ENCODE results near the gene LDHAL6B. TPM values are rescaled to one million over a fixed set of nuclear protein-coding genes. Genes with fewer than 3 reads are reported as not detected.

Gene LDHAL6B
- polyA plus RNA-seq, 3 donors: not detected

- Histone ChIP-seq H3K9me3 (replicated peaks in 1 of 2; ENCODE audit: control insufficient read depth in 1 of 2, insufficient read depth in 1 of 2, low read length in 2 of 2) (peaks cover 4 to 5% of the 10 kb centered on the region in 2 donors), H3K9ac (ENCODE audit: insufficient read depth, low read length, poor library complexity, severe bottlenecking) (peak overlapping the region; percentile 59), H2AFZ (ENCODE audit: insufficient read depth, low read depth, low read length, poor library complexity, severe bottlenecking) (peak overlapping the region; percentile 1), H3K27me3 (ENCODE audit: control insufficient read depth in 2 of 2, insufficient read depth in 2 of 2, low read length in 2 of 2) (no peaks in the 10 kb centered on the region), H3K4me1 (ENCODE audit: control insufficient read depth in 1 of 2, insufficient read depth in 2 of 2, low read length in 2 of 2) (peaks cover 66 to 70% of the 10 kb centered on the region in 2 donors), H3K79me2 (ENCODE audit: insufficient read depth, low read length) (no peaks in the 10 kb centered on the region), H3K36me3 (replicated peaks in 1 of 2; ENCODE audit: control insufficient read depth in 1 of 2, insufficient read depth in 2 of 2, low read length in 2 of 2) (peaks cover 0 to 9% of the 10 kb centered on the region in 2 donors), H4K20me1 (ENCODE audit: insufficient read depth, low read length) (no peaks in the 10 kb centered on the region), H3K4me2 (replicated peaks; ENCODE audit: extremely low read depth, low read length, poor library complexity, severe bottlenecking) (peak overlapping the region; percentile 65), H3K27ac (ENCODE audit: low read depth in 1 of 2, low read length in 2 of 2) (peak overlapping the region; percentile 91 to 94), H3K4me3 (replicated peaks in 1 of 3; ENCODE audit: low read depth in 2 of 3, low read length in 3 of 3) (peak overlapping the region in 2 of 3 experiments; percentile 6 to 45)
- 0% methylated on average over 2 of the region's 4 CpGs for WGBS (ENCODE audit: insufficient coverage)
- Mint-ChIP-seq H3K36me3 (peaks cover 31 to 32% of the 10 kb centered on the region in 2 donors), H3K4me1 (peaks cover 60% of the 10 kb centered on the region), H3K4me3 (peak overlapping the region; percentile 45 to 81), H3K9me3 (peaks cover 0 to 9% (median 5%) of the 10 kb centered on the region in 7 donors), H3K27ac (peak overlapping the region; percentile 96 to 100 (median 99)), H3K27me3 (ENCODE audit: low read depth in 3 of 3) (peaks cover 0 to 5% (median 0%) of the 10 kb centered on the region in 3 donors)
- TF ChIP-seq CTCF (IDR thresholded peaks at IDR 0.05): no peak
- intact Hi-C loops (cut with micrococcal nuclease): loop anchor here in 1 of 2 donors (5.0 to 10.0 kb wide), 4 partner anchors 60 to 348 kb away; partner anchors contain the start of gene MYO1E
- peak; percentile 86 to 94 (median 90) for DNase-seq
Measured at GRCh38 chr15:59177317-59177660, 29.4 kb upstream of the LDHAL6B start.

GRCh38 chr15:59178151-59178695 is 28.4 kb upstream of the LDHAL6B start:
- Histone ChIP-seq H3K9ac (ENCODE audit: insufficient read depth, low read length, poor library complexity, severe bottlenecking) (peak overlapping the region; percentile 59), H3K9me3 (replicated peaks in 1 of 2; ENCODE audit: control insufficient read depth in 1 of 2, insufficient read depth in 1 of 2, low read length in 2 of 2) (peaks cover 4 to 7% of the 10 kb centered on the region in 2 donors), H3K27me3 (ENCODE audit: control insufficient read depth in 2 of 2, insufficient read depth in 2 of 2, low read length in 2 of 2) (no peaks in the 10 kb centered on the region), H3K4me3 (replicated peaks in 1 of 3; ENCODE audit: low read depth in 2 of 3, low read length in 3 of 3) (peak overlapping the region in 1 of 3 experiments; percentile 45), H4K20me1 (ENCODE audit: insufficient read depth, low read length) (no peaks in the 10 kb centered on the region), H3K27ac (ENCODE audit: low read depth in 1 of 2, low read length in 2 of 2) (peak overlapping the region; percentile 91 to 94), H3K4me2 (replicated peaks; ENCODE audit: extremely low read depth, low read length, poor library complexity, severe bottlenecking) (peak overlapping the region; percentile 65), H3K4me1 (ENCODE audit: control insufficient read depth in 1 of 2, insufficient read depth in 2 of 2, low read length in 2 of 2) (peaks cover 66 to 70% of the 10 kb centered on the region in 2 donors), H3K79me2 (ENCODE audit: insufficient read depth, low read length) (no peaks in the 10 kb centered on the region), H2AFZ (ENCODE audit: insufficient read depth, low read depth, low read length, poor library complexity, severe bottlenecking) (peak overlapping the region; percentile 1), H3K36me3 (replicated peaks in 1 of 2; ENCODE audit: control insufficient read depth in 1 of 2, insufficient read depth in 2 of 2, low read length in 2 of 2) (peaks cover 0 to 6% of the 10 kb centered on the region in 2 donors)
- Mint-ChIP-seq H3K4me1 (peaks cover 60% of the 10 kb centered on the region), H3K27ac (peak overlapping the region; percentile 96 to 100 (median 99)), H3K27me3 (ENCODE audit: low read depth in 3 of 3) (peaks cover 0 to 5% (median 0%) of the 10 kb centered on the region in 3 donors), H3K9me3 (peaks cover 0 to 11% (median 7%) of the 10 kb centered on the region in 7 donors), H3K4me3 (peak overlapping the region; percentile 45 to 81), H3K36me3 (peaks cover 31 to 36% of the 10 kb centered on the region in 2 donors)
- TF ChIP-seq CTCF (IDR thresholded peaks at IDR 0.05): no peak
- intact Hi-C loops (cut with micrococcal nuclease): loop anchor here in 1 of 2 donors (5.0 to 10.0 kb wide), 4 partner anchors 59 to 347 kb away; partner anchors contain the start of gene MYO1E
- 98% methylated on average over 9 of the region's 16 CpGs for WGBS (ENCODE audit: insufficient coverage)
- no peak for DNase-seq
